SK-N-SH (cell line): ENCODE data around the gene PIH1D1. TPM values are rescaled to one million over a fixed set of nuclear protein-coding genes. Genes with fewer than 3 reads are reported as not detected.

Experiments
- CTCF ChIA-PET: fragments of 300-600, 350-600 bp; formaldehyde crosslinking; extraction: SDS; loops from one replicate; lab custom pipeline; 2021; lab: Yijun Ruan, JAX
- POLR2A ChIA-PET: fragments of 350-600 bp; sonication (Branson Sonifier 250); formaldehyde crosslinking; extraction: SDS; loops from one replicate; lab custom pipeline; 2020; ENCODE audit warnings: antibody characterized with exemption, inconsistent platforms; lab: Yijun Ruan, JAX
- DNase-seq: peaks from one replicate; pipeline ENCODE4 v3.0.0; 2012
- H2AFZ ChIP-seq: fragments of 200-600 bp; sonication (generic); 2 replicates; pipeline ENCODE4 v1.8.1; 2016; ENCODE audit warnings: antibody characterized with exemption, mild to moderate bottlenecking, low read depth
- H3F3A ChIP-seq: fragments of 200-600 bp; sonication (generic); replicated peaks from 2 replicates; pipeline ENCODE3; 2016; ENCODE audit warnings: antibody characterized with exemption, mild to moderate bottlenecking; ENCODE audit not compliant: insufficient read depth
- H3K27ac ChIP-seq, 2 experiments: fragments of 200-500 bp in 1 of 2; fragments of 200-600 bp in 1 of 2; sonication (Bioruptor generic) in 1 of 2; sonication (generic), shearing (Covaris generic) in 1 of 2; 2 replicates each; pipeline versions ENCODE4 v1.5.1 to v1.6.1; 2014 to 2016; ENCODE audit warnings: low read depth in 2 of 2, inconsistent platforms in 1 of 2, low read length in 1 of 2, mild to moderate bottlenecking in 1 of 2, mixed read lengths in 1 of 2
- H3K27me3 ChIP-seq: fragments of 200-600 bp; sonication (generic), shearing (Covaris generic); 2 replicates; pipeline ENCODE4 v1.6.1; 2016; ENCODE audit warnings: mixed run types; ENCODE audit not compliant: insufficient read depth
- H3K36me3 ChIP-seq, 2 experiments: fragments of 200-500 bp in 1 of 2; fragments of 200-600 bp in 1 of 2; sonication (Bioruptor generic) in 1 of 2; sonication (generic) in 1 of 2; replicated peaks in 1 of 2; 2 replicates each; pipeline versions ENCODE3 to v1.5.1; 2014 to 2016; ENCODE audit warnings: low read length in 1 of 2, mild to moderate bottlenecking in 1 of 2; ENCODE audit not compliant: insufficient read depth in 2 of 2, control insufficient read depth in 1 of 2
- H3K4me1 ChIP-seq, 2 experiments: fragments of 200-500 bp in 1 of 2; fragments of 200-600 bp in 1 of 2; sonication (Bioruptor generic) in 1 of 2; sonication (generic), shearing (Covaris generic) in 1 of 2; 2 replicates each; pipeline versions ENCODE4 v1.5.1 to v1.6.1; 2014 to 2016; ENCODE audit warnings: low read depth in 1 of 2, low read length in 1 of 2, mixed run types in 1 of 2; ENCODE audit not compliant: insufficient read depth in 2 of 2, control insufficient read depth in 1 of 2
- H3K4me2 ChIP-seq: fragments of 200-600 bp; sonication (generic), shearing (Covaris generic); 2 replicates; pipeline ENCODE4 v1.6.1; 2017; ENCODE audit warnings: mixed run types
- H3K4me3 ChIP-seq, 2 experiments: fragments of 200-500 bp in 1 of 2; fragments of 200-600 bp in 1 of 2; sonication (Bioruptor generic) in 1 of 2; sonication (generic), shearing (Covaris generic) in 1 of 2; 2 replicates each; pipeline versions ENCODE4 v1.5.1 to v1.8.1; 2014 to 2016; ENCODE audit warnings: low read depth in 2 of 2, inconsistent platforms in 1 of 2, low read length in 1 of 2, mild to moderate bottlenecking in 1 of 2, mixed read lengths in 1 of 2, moderate library complexity in 1 of 2
- H3K79me2 ChIP-seq: fragments of 200-600 bp; sonication (generic); 2 replicates; pipeline ENCODE4 v1.8.1; 2017; ENCODE audit warnings: mild to moderate bottlenecking; ENCODE audit not compliant: insufficient read depth
- H3K9ac ChIP-seq: fragments of 200-600 bp; sonication (generic); 2 replicates; pipeline ENCODE4 v1.6.1; 2017; ENCODE audit warnings: mixed run types
- H3K9me2 ChIP-seq: fragments of 200-600 bp; sonication (generic); 2 replicates; pipeline ENCODE4 v1.6.1; 2017; ENCODE audit warnings: mixed run types
- H3K9me3 ChIP-seq: fragments of 200-600 bp; sonication (generic); 2 replicates; pipeline ENCODE4 v1.6.1; 2017; ENCODE audit warnings: mixed run types, mild to moderate bottlenecking, moderate library complexity
- H4K20me1 ChIP-seq: fragments of 200-600 bp; sonication (generic); 2 replicates; pipeline ENCODE4 v1.6.1; 2017; ENCODE audit warnings: mild to moderate bottlenecking, mixed run types; ENCODE audit not compliant: insufficient read depth
- CHD2 ChIP-seq: fragments of 150-350 bp; IDR thresholded peaks from 2 replicates; pipeline ENCODE4 v1.6.1; 2018; ENCODE audit warnings: low read length; ENCODE audit not compliant: partially characterized antibody
- EP300 ChIP-seq, 2 experiments: IDR thresholded peaks; 2 replicates each; pipeline versions ENCODE4 v1.4.0 to v1.6.1; 2012; ENCODE audit warnings: borderline replicate concordance in 1 of 2, low read depth in 1 of 2, low read length in 1 of 2
- EZH2phosphoT487 ChIP-seq: fragments of 200-600 bp; sonication (generic); IDR thresholded peaks from 2 replicates; pipeline ENCODE4 v1.6.1; 2017; ENCODE audit warnings: low read depth, mixed run types, mild to moderate bottlenecking, antibody characterized with exemption, moderate library complexity, borderline replicate concordance
- FOSL2 ChIP-seq: IDR thresholded peaks from 2 replicates; pipeline ENCODE4 v1.4.0; 2012; ENCODE audit warnings: low read depth, mild to moderate bottlenecking, moderate library complexity, borderline replicate concordance
- FOXJ3 ChIP-seq: sonication (generic); formaldehyde crosslinking; IDR thresholded peaks from 2 replicates; pipeline ENCODE4 v1.5.1; 2020; ENCODE audit warnings: mild to moderate bottlenecking, missing genetic modification reagents
- FOXM1 ChIP-seq: IDR thresholded peaks from 2 replicates; pipeline ENCODE4 v1.4.0; 2012; ENCODE audit warnings: low read depth, mild to moderate bottlenecking
- GABPA ChIP-seq: IDR thresholded peaks from 2 replicates; pipeline ENCODE4 v1.4.0; 2012; ENCODE audit warnings: low read depth, mild to moderate bottlenecking
- GATA2 ChIP-seq: sonication (generic); formaldehyde crosslinking; IDR thresholded peaks from 2 replicates; pipeline ENCODE4 v1.5.0; 2020; ENCODE audit warnings: mild to moderate bottlenecking, missing genetic modification reagents
- JUND ChIP-seq: IDR thresholded peaks from 2 replicates; pipeline ENCODE4 v1.4.0; 2012
- MAX ChIP-seq: IDR thresholded peaks from 2 replicates; pipeline ENCODE4 v1.4.0; 2012; ENCODE audit warnings: low read depth
- MXI1 ChIP-seq: IDR thresholded peaks from 2 replicates; pipeline ENCODE4 v1.6.1; 2012; ENCODE audit warnings: mild to moderate bottlenecking, low read depth, low read length, improper control_type of control experiment
- NFIC ChIP-seq: IDR thresholded peaks from 2 replicates; pipeline ENCODE4 v1.4.0; 2012; ENCODE audit warnings: borderline replicate concordance
- POLR2AphosphoS5 ChIP-seq: IDR thresholded peaks from 2 replicates; pipeline ENCODE4 v1.6.1; 2012; ENCODE audit warnings: low read depth, low read length
- RAD21 ChIP-seq: IDR thresholded peaks from 2 replicates; pipeline ENCODE4 v1.6.1; 2012; ENCODE audit warnings: mild to moderate bottlenecking, low read length
- REST ChIP-seq: IDR thresholded peaks from 2 replicates; pipeline ENCODE4 v1.6.1; 2012; ENCODE audit warnings: mild to moderate bottlenecking, low read depth, low read length, moderate library complexity
- RFX5 ChIP-seq: IDR thresholded peaks from 2 replicates; pipeline ENCODE4 v1.6.1; 2012; ENCODE audit warnings: mild to moderate bottlenecking, improper control_type of control experiment, low read length
- SIN3A ChIP-seq: IDR thresholded peaks from 2 replicates; pipeline ENCODE4 v1.6.1; 2012; ENCODE audit warnings: low read depth, mild to moderate bottlenecking, low read length, moderate library complexity, borderline replicate concordance
- SMC3 ChIP-seq: IDR thresholded peaks from 2 replicates; pipeline ENCODE4 v1.6.1; 2012; ENCODE audit warnings: low read depth, low read length, improper control_type of control experiment
- TEAD4 ChIP-seq: IDR thresholded peaks from 2 replicates; pipeline ENCODE4 v1.4.0; 2012; ENCODE audit warnings: mild to moderate bottlenecking, borderline replicate concordance; ENCODE audit not compliant: insufficient read depth
- USF2 ChIP-seq: fragments of 150-350 bp; IDR thresholded peaks from 2 replicates; pipeline ENCODE4 v1.6.1; 2017; ENCODE audit warnings: antibody characterized with exemption, low read length, low read depth, borderline replicate concordance
- YY1 ChIP-seq: IDR thresholded peaks from 2 replicates; pipeline ENCODE4 v1.4.0; 2012; ENCODE audit warnings: low read depth, mild to moderate bottlenecking
- WGBS: methylation state at CpG from one replicate; pipeline ENCODE4 v1.1.6; 2017; ENCODE audit warnings: low lambda C conversion rate; 5-methylcytosine and 5-hydroxymethylcytosine counted together
- polyA plus RNA-seq, 3 experiments: library from polyadenylated mRNA; depleted of rRNA; stranded (reverse); fragments of >200 nt; gene quantifications; 2 replicates each; pipeline ENCODE4 v1.2.3, GENCODE V29; 2012

Gene PIH1D1
- polyA plus RNA-seq, 1 of the 3 experiments (the other 2 are of a cell fraction): 157 TPM

- no peak overlapping the region for H3K4me2 ChIP-seq
- H3K79me2 ChIP-seq: no peaks in the 10 kb centered on the region
- H2AFZ ChIP-seq: no peak overlapping the region
- no peaks in the 10 kb centered on the region for H3K27me3 ChIP-seq
- 83% methylated on average over 5 of the region's 5 CpGs for WGBS
- ChIA-PET CTCF (interaction anchor here (1.4 to 17.5 kb wide), 3 partner anchors 10 to 33 kb away, joined by 3 to 108 read pairs (median 14); no protein-coding TSS in a partner anchor), POLR2A (no interaction called here)
- H3K36me3 ChIP-seq: no peaks in the 10 kb centered on the region
- TF ChIP-seq FOSL2 (no peak), FOXM1 (no peak), TEAD4 (no peak), YY1 (no peak), EP300 (IDR thresholded peaks at IDR 0.05; ENCODE audit: borderline replicate concordance in 1 of 2, low read depth in 1 of 2, low read length in 1 of 2) (no peak), SMC3 (no peak), FOXJ3 (CRISPR knock-in tag) (no peak), CHD2 (no peak), GABPA (no peak), RAD21 (no peak), MAX (no peak)
- peaks cover 0 to 12% of the 10 kb centered on the region in 2 experiments; a peak in 1 of 4 replicates for H3K4me1 ChIP-seq
- H4K20me1 ChIP-seq: no peaks in the 10 kb centered on the region
- H3K9me3 ChIP-seq: no peaks in the 10 kb centered on the region
- DNase-seq: no peak
- H3K9ac ChIP-seq: no peak overlapping the region
- H3F3A ChIP-seq: no peaks in the 10 kb centered on the region
- no peak overlapping the region for H3K4me3 ChIP-seq
- H3K27ac ChIP-seq: no peak overlapping the region
- H3K9me2 ChIP-seq: no peaks in the 10 kb centered on the region
These were observed 42.1 kb downstream of the PIH1D1 start for GRCh38 chr19:49409441-49410029.

GRCh38 chr19:49408816-49409440 is 42.7 kb downstream of the PIH1D1 start:
- H2AFZ ChIP-seq: no peak overlapping the region
- no peak overlapping the region for H3K4me2 ChIP-seq
- no peaks in the 10 kb centered on the region for H3K36me3 ChIP-seq
- ChIA-PET CTCF (interaction anchor here (1.4 to 17.5 kb wide), 3 partner anchors 11 to 34 kb away, joined by 3 to 108 read pairs (median 14); no protein-coding TSS in a partner anchor), POLR2A (no interaction called here)
- H3K27ac ChIP-seq: no peak overlapping the region
- no peaks in the 10 kb centered on the region for H3K79me2 ChIP-seq
- no peaks in the 10 kb centered on the region for H3K9me3 ChIP-seq
- peaks cover 0 to 12% of the 10 kb centered on the region in 2 experiments; a peak in 1 of 4 replicates for H3K4me1 ChIP-seq
- no peaks in the 10 kb centered on the region for H3K9me2 ChIP-seq
- 62% methylated on average over 5 of the region's 8 CpGs for WGBS
- H3K27me3 ChIP-seq: no peaks in the 10 kb centered on the region
- H4K20me1 ChIP-seq: no peaks in the 10 kb centered on the region
- H3F3A ChIP-seq: no peaks in the 10 kb centered on the region
- no peak overlapping the region for H3K9ac ChIP-seq
- no peak for DNase-seq
- H3K4me3 ChIP-seq: no peak overlapping the region
- TF ChIP-seq GABPA (no peak), MAX (no peak), CHD2 (no peak), MXI1 (no peak), GATA2 (CRISPR knock-in tag) (no peak), FOXM1 (no peak), REST (no peak), NFIC (no peak), JUND (no peak), RFX5 (no peak), EZH2phosphoT487 (no peak), SIN3A (no peak), USF2 (no peak), TEAD4 (no peak), POLR2AphosphoS5 (no peak), FOSL2 (no peak)
